Endothelial cell of umbilical vein (primary cell): Measurements from ENCODE around the gene SLC26A11. TPM values are rescaled to one million over a fixed set of nuclear protein-coding genes. Genes with fewer than 3 reads are reported as not detected.

Experiments used
- BruUV-seq: library from RNA; stranded (reverse); fragments of 400-500 nt; replicated peaks from 2 replicates; lab custom pipeline; 2021; lab: Mats Ljungman, UMichigan
- CTCF ChIA-PET: fragments of 300-600, 350-600 bp; sonication (Branson Sonifier 250); formaldehyde crosslinking; loops from one replicate; lab custom pipeline; 2021; ENCODE audit warnings: antibody characterized with exemption, inconsistent platforms; lab: Charles Lee
- POLR2A ChIA-PET: fragments of 300-600, 350-600 bp; sonication (Branson Sonifier 250); formaldehyde crosslinking; loops from one replicate; lab custom pipeline; 2021; ENCODE audit warnings: antibody characterized with exemption, inconsistent platforms; lab: Charles Lee
- DNase-seq: peaks from one replicate; pipeline ENCODE4 v3.0.0-alpha.2; 2011; ENCODE audit warnings: low read depth, low spot score
- FAIRE-seq: peaks from 2 replicates; lab custom pipeline; 2011; peaks lifted over from hg19 to GRCh38; lab: Jason Lieb, UNC
- H2AFZ ChIP-seq: 2 replicates; pipeline ENCODE4 v1.6.0; 2012; ENCODE audit warnings: low read depth, low read length, control low read depth, inconsistent platforms
- H3K27ac ChIP-seq: 2 replicates; pipeline ENCODE4 v1.5.1; 2011; ENCODE audit warnings: low read depth, mild to moderate bottlenecking, control low read depth, low read length, moderate library complexity; ENCODE audit not compliant: insufficient read depth
- H3K27me3 ChIP-seq, 2 experiments: 2 replicates each; pipeline versions ENCODE4 v1.6.0 to v1.6.1; 2011; ENCODE audit warnings: low read length in 2 of 2, mixed read lengths in 1 of 2; ENCODE audit not compliant: control insufficient read depth in 2 of 2, insufficient read depth in 2 of 2
- H3K36me3 ChIP-seq, 2 experiments: 2 replicates in 1 of 2; 3 replicates in 1 of 2; pipeline ENCODE4 v1.5.1; 2011; ENCODE audit warnings: low read length in 2 of 2, mild to moderate bottlenecking in 1 of 2, moderate library complexity in 1 of 2; ENCODE audit not compliant: control insufficient read depth in 2 of 2, insufficient read depth in 2 of 2; ENCODE audit errors: extremely low read depth in 1 of 2
- H3K4me1 ChIP-seq: 3 replicates; pipeline ENCODE4 v1.5.1; 2011; ENCODE audit warnings: mild to moderate bottlenecking, low read length; ENCODE audit not compliant: control insufficient read depth, insufficient read depth; ENCODE audit errors: extremely low read depth
- H3K4me2 ChIP-seq: 2 replicates; pipeline ENCODE4 v1.6.1; 2011; ENCODE audit warnings: low read length, control low read depth, mixed read lengths; ENCODE audit not compliant: insufficient read depth
- H3K4me3 ChIP-seq, 3 experiments: fragments of 200-600 bp in 1 of 3; sonication (generic), shearing (Covaris generic) in 1 of 3; replicated peaks in 1 of 3; 2 replicates each; pipeline ENCODE4 v1.5.1; 2011 to 2016; ENCODE audit warnings: control low read depth in 3 of 3, low read length in 3 of 3, mild to moderate bottlenecking in 2 of 3, inconsistent platforms in 1 of 3, low read depth in 1 of 3, moderate library complexity in 1 of 3; ENCODE audit not compliant: insufficient read depth in 1 of 3
- H3K79me2 ChIP-seq: 2 replicates; pipeline ENCODE4 v1.6.0; 2012; ENCODE audit warnings: low read length, inconsistent platforms; ENCODE audit not compliant: control insufficient read depth, insufficient read depth
- H3K9ac ChIP-seq: replicated peaks from 2 replicates; pipeline ENCODE3; 2011; ENCODE audit warnings: low read length, control low read depth; ENCODE audit not compliant: insufficient read depth; ENCODE audit errors: extremely low read depth
- H3K9me1 ChIP-seq: replicated peaks from 3 replicates; pipeline ENCODE4 v1.6.0; 2011; ENCODE audit warnings: mild to moderate bottlenecking, low read length; ENCODE audit not compliant: control insufficient read depth, insufficient read depth; ENCODE audit errors: extremely low read depth
- H3K9me3 ChIP-seq: replicated peaks from 2 replicates; pipeline ENCODE4 v1.5.1; 2012; ENCODE audit warnings: low read length, inconsistent platforms; ENCODE audit not compliant: control insufficient read depth, insufficient read depth
- H4K20me1 ChIP-seq: replicated peaks from 2 replicates; pipeline ENCODE3; 2011; ENCODE audit warnings: mild to moderate bottlenecking, low read length; ENCODE audit not compliant: control insufficient read depth, insufficient read depth; ENCODE audit errors: extremely low read depth
- CTCF ChIP-seq, 2 donors: IDR thresholded peaks; 1 replicate in 1 of 2; 2 replicates in 1 of 2; pipeline ENCODE4 v1.5.1; 2011; ENCODE audit warnings: low read length in 2 of 2, mild to moderate bottlenecking in 2 of 2, moderate library complexity in 2 of 2, control low read depth in 1 of 2, inconsistent platforms in 1 of 2, low read depth in 1 of 2; ENCODE audit not compliant: insufficient read depth in 1 of 2; ENCODE audit errors: extremely low read depth in 1 of 2
- EZH2 ChIP-seq: IDR thresholded peaks from 2 replicates; pipeline ENCODE4 v1.6.1; 2012; ENCODE audit warnings: borderline replicate concordance, low read depth, mild to moderate bottlenecking, moderate library complexity, low read length, inconsistent platforms; ENCODE audit not compliant: severe bottlenecking
- FOS ChIP-seq: IDR thresholded peaks from 2 replicates; pipeline ENCODE4 v1.6.1; 2011; ENCODE audit warnings: mild to moderate bottlenecking, low read length, moderate library complexity, borderline replicate concordance; ENCODE audit not compliant: insufficient read depth
- GATA2 ChIP-seq: IDR thresholded peaks from 2 replicates; pipeline ENCODE4 v1.7.0; 2011; ENCODE audit warnings: low read depth, mild to moderate bottlenecking, moderate library complexity, mixed read lengths, low read length; ENCODE audit not compliant: insufficient read length, insufficient read depth
- JUN ChIP-seq: IDR thresholded peaks from 2 replicates; pipeline ENCODE4 v1.6.1; 2011; ENCODE audit warnings: borderline replicate concordance, low read depth; ENCODE audit not compliant: insufficient read length, insufficient read depth
- MAX ChIP-seq: IDR thresholded peaks from 2 replicates; pipeline ENCODE4 v1.6.1; 2011; ENCODE audit not compliant: insufficient read depth, insufficient read length
- MYC ChIP-seq: IDR thresholded peaks from one replicate; pipeline ENCODE4 v1.6.1; 2011; ENCODE audit warnings: mild to moderate bottlenecking, low read depth, low read length
- POLR2A ChIP-seq: IDR thresholded peaks from 2 replicates; pipeline ENCODE4 v1.6.1; 2012; ENCODE audit warnings: low read depth, mild to moderate bottlenecking, control low read depth, low read length
- POLR2AphosphoS5 ChIP-seq: IDR thresholded peaks from 2 replicates; pipeline ENCODE4 v1.6.1; 2012; ENCODE audit warnings: low read depth, mild to moderate bottlenecking, control low read depth, low read length, moderate library complexity; ENCODE audit not compliant: insufficient read depth
- dilution Hi-C: fragments of 300-500 bp; cut with MboI; formaldehyde crosslinking; loops from one replicate; pipeline ENCODE4 v1.15.0; 2019; ENCODE audit warnings: low sequenced_read_pairs; ENCODE audit not compliant: extremely low pct_ligation_motif_present
- intact Hi-C: fragments of 100-400 bp; cut with micrococcal nuclease; formaldehyde crosslinking; loops from one replicate; pipeline ENCODE4 v1.10.0; 2022
- polyA plus RNA-seq, 4 experiments: library from polyadenylated mRNA; depleted of rRNA in 3 of 4; stranded (reverse) in 3 of 4; unstranded in 1 of 4; fragments of >200 nt; gene quantifications; 2 replicates each; pipeline versions ENCODE4 v1.2.1 to v1.2.3, GENCODE V29; 2011 to 2012; ENCODE audit warnings: missing spikeins in 1 of 4
- total RNA-seq: library from RNA; stranded (reverse); gene quantifications from 2 replicates; pipeline ENCODE4 v1.2.3, GENCODE V29; 2021

SLC26A11 gene
- total and polyA plus RNA-seq, 2 donors (not counting 3 experiments of a cell fraction or from before 2014, with no cell fraction given) = 25.2 to 33.0 TPM

- DNase-seq = peak; percentile 14
- Histone ChIP-seq H3K4me3 (peak overlapping the region; percentile 17 to 83 (median 50)), H3K9ac (peak overlapping the region; percentile 79), H3K9me3 (no peaks in the 10 kb centered on the region), H3K27me3 (no peaks in the 10 kb centered on the region), H3K27ac (no peak overlapping the region), H3K4me2 (peak overlapping the region; percentile 69), H3K36me3 (peaks cover 3 to 10% of the 10 kb centered on the region in 2 experiments), H3K79me2 (peaks cover 11% of the 10 kb centered on the region), H4K20me1 (no peaks in the 10 kb centered on the region), H3K9me1 (no peaks in the 10 kb centered on the region), H3K4me1 (peaks cover 13% of the 10 kb centered on the region), H2AFZ (peak overlapping the region; percentile 86)
- no peak for FAIRE-seq
- intact Hi-C loops (loop anchor here (1.0 kb wide), 1 partner anchor 40 kb away; the partner anchor contains the start of gene RNF213), dilution Hi-C loops (no loop called here)
- CTCF ChIA-PET = interaction anchor here (0.8 to 2.3 kb wide), 2 partner anchors 25 to 34 kb away, joined by 3 to 8 read pairs; no protein-coding TSS in a partner anchor
- BruUV-seq = no TSS peak
- no peak for TF ChIP-seq EZH2
- no peak for TF ChIP-seq MYC
- TF ChIP-seq GATA2 = no peak
- TF ChIP-seq POLR2A = no peak
- no peak for TF ChIP-seq FOS
- no peak for TF ChIP-seq POLR2AphosphoS5
- no peak for TF ChIP-seq JUN
- no peak for TF ChIP-seq CTCF (IDR thresholded peaks at IDR 0.05; ENCODE audit: extremely low read depth in 1 of 2, insufficient read depth in 1 of 2, low read depth in 1 of 2, low read length in 2 of 2)
- no peak for TF ChIP-seq MAX
- POLR2A ChIA-PET = interaction anchor here (0.7 to 1.0 kb wide), 3 partner anchors 9 to 671 kb away, joined by 3 to 4 read pairs (median 4); no protein-coding TSS in a partner anchor
Measured at GRCh38 chr17:80220736-80221215, 549 bp downstream of the SLC26A11 start.
